Activated CD8-positive, alpha-beta memory T cell treated with anti-CD3 and anti-CD28 coated beads for 36 hours (primary cell): ENCODE results near the gene DUS3L. TPM values are rescaled to one million over a fixed set of nuclear protein-coding genes. Genes with fewer than 3 reads are reported as not detected.

Source experiments
- CTCF ChIA-PET: fragments of 350-600 bp; sonication (Branson Sonifier 250); formaldehyde crosslinking; loops from one replicate; lab custom pipeline; 2021; ENCODE audit warnings: antibody characterized with exemption; lab: Charles Lee
- POLR2A ChIA-PET: fragments of 350-600 bp; sonication (Branson Sonifier 250); formaldehyde crosslinking; loops from one replicate; lab custom pipeline; 2021; ENCODE audit warnings: antibody characterized with exemption; lab: Charles Lee
- total RNA-seq, 2 experiments: library from RNA; stranded (reverse); gene quantifications; one replicate each; pipeline ENCODE4 v1.2.3, GENCODE V29; 2021

The DUS3L gene
- total RNA-seq, 2 experiments from 2014 or later = 85.1 to 94.6 TPM

DNA sequence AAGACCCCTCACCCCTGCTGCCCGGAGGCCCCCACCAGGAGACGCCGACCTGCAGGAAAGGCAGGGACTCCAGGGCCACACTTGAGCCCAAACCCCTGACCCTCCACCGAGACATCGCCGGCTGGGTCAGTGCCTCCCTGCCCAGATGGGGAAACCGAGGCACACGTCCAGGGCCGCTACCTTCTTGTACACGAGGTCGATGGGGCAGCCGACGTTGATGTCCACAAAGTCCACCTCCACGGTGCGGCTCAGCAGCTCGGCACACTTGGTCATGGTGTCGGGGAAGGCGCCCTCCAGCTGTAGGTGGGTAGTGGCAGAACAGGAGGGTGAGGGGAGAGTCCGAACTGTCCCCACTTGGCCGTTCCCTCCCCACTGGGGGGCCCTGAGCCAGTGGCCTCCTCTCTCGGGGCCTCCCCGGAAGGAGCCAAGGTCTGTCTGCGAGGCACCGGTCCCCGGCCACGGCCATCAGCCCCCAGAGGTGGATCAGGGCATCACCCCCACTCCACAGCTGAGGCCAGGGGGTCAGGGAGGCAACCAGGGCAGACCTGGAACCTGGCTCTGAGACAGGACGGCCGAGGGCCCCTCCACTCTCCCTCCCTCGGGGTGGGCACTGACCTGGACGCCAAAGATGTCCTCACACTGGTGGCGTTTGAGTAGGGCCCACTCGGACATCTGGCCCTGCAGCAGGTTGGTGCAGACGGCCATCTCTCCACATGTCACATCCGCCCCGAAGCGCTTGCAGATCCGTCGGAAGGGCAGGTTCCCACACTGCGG lies 3.4 kb downstream of the DUS3L start:
- CTCF ChIA-PET = no interaction called here
- POLR2A ChIA-PET = no interaction called here

DNA sequence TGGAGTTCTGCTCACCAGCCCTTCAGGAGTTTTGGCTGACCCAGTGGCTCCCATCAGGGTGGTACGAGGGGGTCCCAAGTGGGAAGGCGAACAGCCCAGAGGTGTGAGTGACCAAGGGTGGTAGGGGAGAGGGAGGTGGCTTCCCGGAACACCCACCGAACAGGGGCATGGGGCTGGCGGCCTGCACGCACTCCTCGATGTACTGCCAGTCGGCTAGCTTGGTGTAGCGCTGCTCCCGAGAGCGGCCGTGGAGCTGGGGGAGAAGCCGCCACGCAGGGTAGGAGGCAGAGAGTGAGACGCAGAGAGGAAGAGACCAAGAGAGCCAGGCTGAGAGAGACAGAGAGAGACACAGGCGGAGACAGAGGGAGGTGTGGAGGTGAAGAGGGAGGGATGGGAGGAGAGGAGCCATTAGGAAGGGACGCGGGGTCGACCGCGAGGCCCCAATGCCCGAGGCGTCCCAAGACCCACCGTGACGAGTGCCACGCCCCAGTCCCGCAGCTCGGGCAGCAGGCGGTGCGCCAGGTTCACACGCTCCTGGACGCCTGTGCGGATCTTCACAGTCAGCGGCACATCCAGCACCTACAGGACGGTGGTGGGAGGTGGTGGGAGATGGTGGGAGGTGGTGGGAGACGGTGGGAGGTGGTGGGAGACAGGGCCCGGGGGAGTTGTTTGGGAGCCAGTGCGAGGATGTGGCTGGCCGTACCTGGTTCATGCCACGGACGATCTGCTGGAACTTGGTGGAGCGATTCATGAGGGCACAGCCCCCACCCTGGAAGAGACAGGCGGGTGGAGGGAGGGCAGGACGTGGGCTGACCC lies 4.2 kb downstream of the DUS3L start:
- ChIA-PET POLR2A (no interaction called here), CTCF (no interaction called here)

DNA sequence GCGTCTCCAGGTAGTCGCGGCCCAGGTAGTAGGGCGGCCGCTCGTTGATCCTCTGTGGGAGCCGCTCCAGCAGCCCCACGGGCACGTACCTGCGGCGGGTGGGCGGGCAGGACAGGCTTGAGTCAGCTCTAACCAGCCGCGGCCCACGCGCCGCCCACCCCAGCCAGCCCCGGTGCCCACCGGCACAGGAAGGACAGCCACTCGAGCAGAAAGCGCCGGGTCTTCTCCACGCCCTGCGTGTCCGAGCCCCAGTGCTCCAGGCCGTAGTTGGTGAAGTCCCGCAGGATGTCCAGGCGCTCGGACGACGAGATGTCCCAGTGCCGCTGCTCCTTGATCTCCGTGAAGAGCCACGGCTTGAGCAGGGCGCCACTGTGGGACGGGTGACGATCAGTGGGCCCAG lies 5.5 kb downstream of the DUS3L start:
- POLR2A ChIA-PET = no interaction called here
- CTCF ChIA-PET = no interaction called here

DNA sequence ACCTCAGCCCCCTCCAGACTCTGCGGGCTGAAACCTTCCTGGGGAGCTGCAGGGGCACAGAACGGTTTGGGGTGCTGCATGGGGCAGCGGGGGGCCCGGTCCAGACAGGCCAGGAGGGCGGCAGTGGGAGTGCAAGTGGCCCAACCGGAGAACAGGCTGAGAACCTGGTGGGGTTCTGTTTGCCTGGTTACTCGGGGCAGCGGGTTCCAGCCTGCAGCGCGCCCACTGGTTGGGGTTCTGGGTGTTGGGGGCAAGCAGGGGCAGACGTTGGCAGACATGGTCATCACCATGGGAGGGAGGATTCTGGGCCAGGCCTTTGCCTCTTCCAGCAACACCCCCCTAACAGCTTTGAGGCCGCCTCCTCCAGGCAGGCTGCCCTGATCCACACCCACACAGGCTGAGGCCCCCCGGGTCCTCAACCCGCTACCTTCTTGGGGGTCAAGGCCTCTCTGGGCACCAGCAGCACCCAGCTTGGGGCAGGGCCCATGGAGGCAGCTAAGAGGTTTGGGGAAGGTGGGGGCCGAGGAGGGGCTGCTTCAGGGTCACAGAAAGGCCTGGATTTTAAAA lies 6.3 kb downstream of the DUS3L start, which contains the start of gene PRR22:
Gene PRR22, minus strand, starts transcription at position 166 of the 567 bp plus-strand sequence. Its CDS starts 86 bp downstream, at position 80.
- CTCF ChIA-PET = no interaction called here
- POLR2A ChIA-PET = no interaction called here

DNA sequence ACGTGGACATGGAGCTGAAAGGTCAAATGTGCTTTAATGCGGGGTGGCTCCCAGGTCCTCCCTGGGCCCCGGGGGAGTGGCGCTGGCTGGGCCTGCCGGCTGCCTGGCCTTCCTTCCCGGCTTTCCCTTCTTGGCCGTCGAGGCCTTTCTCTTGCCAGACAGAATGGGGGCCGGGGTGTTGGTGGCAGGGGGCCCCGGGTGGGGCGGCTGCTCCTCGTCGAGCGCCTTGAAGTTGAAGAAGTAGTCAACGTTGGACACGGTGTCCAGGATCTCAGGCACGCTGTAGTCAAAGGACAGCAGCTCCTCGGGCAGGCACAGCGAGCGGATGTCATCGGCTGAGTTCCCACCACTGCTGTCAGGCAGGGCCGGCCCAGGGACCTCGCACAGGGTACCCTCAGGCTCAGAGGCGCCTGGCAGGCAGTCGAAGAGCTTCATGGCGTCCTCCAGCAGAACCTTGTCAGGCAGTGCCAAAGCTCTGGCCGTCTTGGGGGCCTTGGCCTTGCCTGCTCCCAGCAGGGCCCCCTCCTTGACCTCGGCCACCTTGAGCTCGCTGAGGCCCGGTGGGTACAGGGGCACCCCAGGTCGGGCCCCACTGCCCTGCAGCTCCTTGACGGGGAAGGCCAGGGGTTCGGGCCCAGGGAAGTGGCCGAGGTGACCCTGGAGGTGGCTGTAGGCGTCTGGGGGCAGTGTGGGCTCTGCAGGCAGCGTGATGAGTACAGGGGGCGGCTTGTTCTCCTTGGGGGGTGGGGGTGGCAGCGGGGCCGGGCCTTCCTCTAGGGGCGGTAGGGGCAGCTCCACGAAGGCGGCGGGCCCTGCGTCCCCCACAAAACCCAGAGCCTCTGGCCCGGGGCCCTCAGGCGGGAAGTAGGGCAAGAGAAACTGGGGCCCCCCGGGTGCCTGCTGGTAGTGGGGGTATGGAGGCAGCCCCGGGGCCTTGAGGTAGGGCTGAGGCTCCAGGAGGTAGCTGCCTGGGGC lies 7.7 kb downstream of the DUS3L start:
- POLR2A ChIA-PET = interaction anchor here (0.6 kb wide), 1 partner anchor 11 kb away, joined by 6 read pairs; no protein-coding TSS in a partner anchor
- CTCF ChIA-PET = no interaction called here

DNA sequence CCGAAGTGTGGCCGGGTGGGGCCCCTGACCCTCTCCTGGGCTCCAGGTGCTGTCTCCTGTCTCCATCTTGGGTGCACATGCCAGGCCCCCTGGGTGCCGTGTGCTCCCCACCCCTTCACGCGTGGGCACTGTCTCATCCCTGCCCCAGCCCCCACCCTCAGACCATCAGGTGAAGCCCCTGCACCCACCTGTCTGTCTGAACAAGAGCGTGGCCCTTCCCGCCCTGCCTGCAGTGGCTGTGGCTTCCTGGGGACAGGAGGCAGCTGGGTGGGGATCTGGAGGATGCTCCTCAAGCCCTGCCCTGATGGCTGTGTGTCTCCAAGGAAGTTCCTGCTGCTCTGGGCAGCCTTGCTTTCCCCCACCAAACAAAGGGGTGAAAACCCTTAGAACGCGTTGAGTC lies 8.6 kb downstream of the DUS3L start:
- POLR2A ChIA-PET = no interaction called here
- CTCF ChIA-PET = interaction anchor here (1.1 kb wide), 1 partner anchor 12 kb away, joined by 3 read pairs; no protein-coding TSS in a partner anchor

DNA sequence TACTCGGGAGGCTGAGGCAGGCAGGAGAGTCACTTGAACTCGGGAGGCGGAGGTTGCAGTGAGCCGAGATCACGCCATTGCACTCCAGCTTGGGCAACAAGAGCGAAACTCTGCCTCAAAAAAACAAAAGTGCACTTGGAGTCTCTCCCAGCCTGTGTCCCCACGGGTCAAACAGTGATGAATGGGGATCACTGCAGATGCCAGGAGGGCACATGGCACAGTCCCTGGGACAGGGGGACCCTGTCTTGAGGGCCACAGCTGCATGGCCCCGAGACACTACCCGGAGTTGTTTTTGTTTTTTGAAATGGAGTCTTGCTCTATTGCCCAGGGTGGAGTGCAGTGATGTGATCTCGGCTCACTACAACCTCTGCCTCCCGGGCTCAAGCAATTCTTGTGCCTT lies 10.0 kb downstream of the DUS3L start:
- ChIA-PET POLR2A (interaction anchor here (0.9 kb wide), 1 partner anchor 10 kb away, joined by 3 read pairs; no protein-coding TSS in a partner anchor), CTCF (interaction anchor here (1.0 to 1.4 kb wide), 3 partner anchors 8 to 23 kb away, joined by 3 to 4 read pairs (median 3); no protein-coding TSS in a partner anchor)

DNA sequence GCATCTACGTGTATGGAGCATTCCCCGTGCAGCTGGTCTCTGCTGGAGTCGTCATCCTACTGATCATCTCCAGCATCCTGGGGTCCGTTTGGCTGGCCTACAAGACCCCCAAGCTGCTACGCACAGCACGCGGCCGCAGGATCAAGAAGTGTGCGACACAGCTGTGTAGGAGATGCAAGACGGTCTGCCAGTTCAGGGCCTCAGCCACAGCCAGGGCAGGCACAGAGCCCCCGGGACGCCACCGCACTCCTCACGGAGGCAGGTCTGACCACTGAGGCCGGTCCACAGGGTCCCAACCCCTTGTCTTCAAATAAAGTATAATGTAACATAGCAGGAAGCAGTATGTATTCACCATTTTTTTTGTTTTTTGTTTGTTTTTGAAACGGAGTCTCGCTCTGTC lies 12.6 kb downstream of the DUS3L start:
- ChIA-PET POLR2A (no interaction called here), CTCF (no interaction called here)

DNA sequence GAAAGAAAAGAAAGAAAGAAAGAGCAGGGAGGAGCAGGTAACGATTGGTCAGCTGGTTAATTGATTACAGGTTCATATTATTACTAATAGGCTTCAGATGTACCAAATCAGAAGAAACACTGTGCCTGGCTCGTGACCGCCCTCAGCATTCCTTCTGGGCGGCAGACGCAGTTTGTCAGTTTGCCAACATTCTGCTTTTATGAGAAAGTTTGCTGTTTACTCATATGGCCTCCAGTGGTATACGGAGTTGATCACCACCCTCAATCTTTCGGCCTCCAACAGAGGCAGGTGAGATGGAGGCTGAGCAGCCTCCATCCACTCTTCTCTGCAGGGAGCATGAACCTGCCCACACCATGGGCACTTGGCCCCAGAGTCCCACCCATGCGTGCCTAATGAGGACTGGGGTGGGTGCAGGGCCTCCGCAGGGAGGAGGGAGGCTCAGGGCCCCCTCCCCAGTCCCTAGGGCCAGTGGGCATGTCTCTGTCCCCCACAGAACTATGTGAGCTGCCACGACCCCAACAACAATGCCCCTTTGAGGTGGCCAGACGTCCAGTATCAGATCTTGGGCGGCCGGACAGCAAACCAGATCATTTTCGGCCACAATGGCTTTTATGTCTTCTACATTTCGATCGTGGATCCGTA lies 15.2 kb downstream of the DUS3L start:
- ChIA-PET POLR2A (no interaction called here), CTCF (no interaction called here)

DNA sequence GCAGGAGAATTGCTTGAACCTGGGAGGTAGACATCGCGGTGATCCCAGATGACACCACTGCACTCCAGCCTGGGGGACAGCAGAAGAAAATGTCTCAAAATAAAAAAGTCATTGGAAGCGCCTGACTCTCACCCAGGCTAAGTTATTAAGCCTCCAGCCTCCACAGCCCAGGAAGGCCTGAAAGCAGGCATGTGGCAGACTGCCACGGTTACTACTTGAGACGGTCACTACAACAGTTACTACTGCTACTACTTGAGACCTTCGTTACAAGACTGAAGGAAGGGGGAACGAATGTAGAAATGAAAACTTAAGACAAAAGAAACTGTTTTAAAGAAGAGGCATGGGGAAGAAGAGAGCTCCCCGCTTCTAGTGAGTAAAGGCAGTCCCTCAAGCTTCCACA lies 16.0 kb downstream of the DUS3L start:
- POLR2A ChIA-PET = interaction anchor here (0.7 kb wide), 1 partner anchor 50 kb away, joined by 4 read pairs; no protein-coding TSS in a partner anchor
- CTCF ChIA-PET = no interaction called here

DNA sequence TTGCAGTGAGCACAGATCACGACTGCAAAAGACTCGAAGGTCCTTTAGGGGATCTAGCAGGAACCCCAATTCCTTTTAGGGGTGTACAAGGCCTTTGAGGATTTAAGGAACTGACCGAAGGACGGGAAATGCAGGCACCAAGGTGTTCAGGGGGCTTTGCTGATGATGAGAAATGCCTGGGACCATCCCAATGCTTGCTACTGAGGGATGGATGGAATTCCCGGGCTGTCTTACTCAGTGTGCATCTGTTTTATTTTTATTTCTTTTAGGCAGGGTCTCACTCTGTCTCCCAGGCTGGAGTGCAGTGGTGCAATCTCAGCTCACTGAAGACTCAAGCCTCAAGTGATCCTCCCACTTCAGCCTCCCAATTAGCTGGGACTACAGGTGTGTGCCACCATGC lies 17.7 kb downstream of the DUS3L start:
- ChIA-PET CTCF (no interaction called here), POLR2A (no interaction called here)

DNA sequence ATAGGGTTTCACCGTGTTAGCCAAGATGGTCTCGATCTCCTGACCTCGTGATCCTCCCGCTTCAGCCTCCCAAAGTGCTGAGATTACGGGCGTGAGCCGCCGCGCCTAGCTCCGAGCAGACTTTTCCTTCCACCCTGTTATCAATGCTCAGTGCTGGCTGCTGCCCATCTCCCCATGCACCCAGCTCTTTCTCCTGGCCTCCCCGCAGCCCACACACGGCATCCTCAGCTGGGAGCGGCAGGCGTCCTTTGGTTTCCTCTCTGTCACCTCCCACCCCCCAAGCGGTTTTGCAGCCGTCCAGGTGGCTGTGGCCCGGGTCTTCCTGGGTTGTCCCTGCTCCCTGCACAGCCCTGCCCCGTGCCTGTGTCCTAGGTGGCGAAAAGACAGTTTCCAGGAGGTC lies 18.5 kb downstream of the DUS3L start:
- POLR2A ChIA-PET = no interaction called here
- CTCF ChIA-PET = no interaction called here

DNA sequence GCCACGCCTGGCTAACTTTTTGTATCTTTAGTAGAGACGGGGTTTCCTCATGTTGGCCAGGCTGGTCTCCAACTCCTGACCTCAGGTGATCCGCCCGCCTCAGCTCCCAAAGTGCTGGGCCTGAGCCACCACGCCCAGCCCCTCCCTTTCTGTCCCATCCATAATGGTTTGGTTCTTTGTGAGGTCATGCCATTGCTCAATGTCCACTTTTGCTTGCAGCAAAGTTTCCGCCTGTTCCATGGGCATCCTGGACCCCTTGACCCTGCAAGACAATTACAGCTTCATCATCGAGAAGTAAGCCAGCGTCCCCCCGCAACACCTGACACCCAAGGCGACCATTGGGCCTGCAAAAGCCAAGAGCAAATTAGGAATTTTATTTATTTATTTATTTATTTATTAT lies 23.0 kb downstream of the DUS3L start:
- CTCF ChIA-PET = interaction anchor here (0.6 kb wide), 1 partner anchor 24 kb away, joined by 3 read pairs; no protein-coding TSS in a partner anchor
- POLR2A ChIA-PET = no interaction called here

DNA sequence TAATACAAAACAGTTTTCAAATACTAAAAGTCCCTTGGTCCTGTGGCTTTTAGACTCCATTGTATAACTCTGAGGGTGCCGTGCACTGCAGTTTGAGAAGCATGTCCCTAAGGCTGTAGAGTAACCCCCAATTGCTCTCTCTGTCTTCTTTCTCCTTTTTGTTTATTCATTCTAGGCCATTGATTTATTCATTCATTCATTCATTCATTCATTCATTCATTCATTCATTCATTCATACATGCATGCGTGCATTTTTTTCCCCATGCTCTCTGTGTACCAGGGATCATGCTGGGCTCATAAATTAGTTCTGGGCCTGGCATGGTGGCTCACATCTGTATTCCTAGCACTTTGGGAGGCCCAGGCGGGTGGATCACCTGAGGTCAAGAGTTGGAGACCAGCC lies 25.7 kb downstream of the DUS3L start:
- POLR2A ChIA-PET = no interaction called here
- CTCF ChIA-PET = no interaction called here

DNA sequence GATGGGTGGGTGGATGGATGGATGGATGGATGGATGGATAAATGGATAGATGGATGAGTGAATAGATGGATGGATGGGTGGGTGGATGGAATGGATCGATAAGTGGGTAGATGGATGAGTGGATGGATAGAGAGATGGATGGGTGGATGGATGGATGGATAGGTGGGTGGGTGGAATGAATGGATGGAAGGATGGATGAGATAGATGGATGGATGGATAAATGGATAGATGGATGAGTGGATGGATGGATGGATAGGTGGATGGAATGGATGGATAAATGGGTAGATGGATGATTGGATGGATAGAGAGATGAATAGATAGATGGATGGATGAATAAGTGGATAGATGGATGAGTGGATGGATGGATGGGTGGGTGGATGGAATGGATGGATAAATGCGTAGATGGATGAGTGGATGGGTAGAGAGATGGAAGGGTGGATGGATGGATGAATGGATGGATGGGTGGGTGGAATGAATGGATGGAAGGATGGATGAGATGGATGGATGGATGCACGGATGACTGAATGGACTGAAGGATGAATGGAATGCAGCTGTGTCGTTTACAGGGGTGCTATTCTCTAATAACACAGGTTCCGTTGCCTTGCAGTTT lies 28.2 kb downstream of the DUS3L start:
- ChIA-PET POLR2A (no interaction called here), CTCF (no interaction called here)

DNA sequence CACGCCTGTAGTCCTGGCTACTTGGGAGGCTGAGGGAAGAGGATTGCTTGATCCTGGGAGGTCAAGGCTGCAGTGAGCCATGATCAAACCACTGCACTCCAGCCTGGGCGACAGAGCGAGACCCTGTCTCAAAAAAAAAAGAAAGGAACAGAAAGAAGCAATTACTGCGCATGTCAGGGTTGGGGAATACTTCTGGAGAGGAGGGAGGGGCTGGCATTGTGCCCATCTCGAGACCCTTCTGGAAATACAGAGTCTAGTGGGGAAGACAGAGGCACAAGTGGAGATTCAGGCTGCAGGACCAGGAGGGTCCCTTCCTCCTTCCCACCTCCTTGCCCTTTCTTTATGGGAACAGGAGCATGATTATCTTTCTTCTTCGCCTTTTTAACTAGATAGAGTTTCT lies 37.2 kb downstream of the DUS3L start:
- ChIA-PET CTCF (no interaction called here), POLR2A (no interaction called here)

DNA sequence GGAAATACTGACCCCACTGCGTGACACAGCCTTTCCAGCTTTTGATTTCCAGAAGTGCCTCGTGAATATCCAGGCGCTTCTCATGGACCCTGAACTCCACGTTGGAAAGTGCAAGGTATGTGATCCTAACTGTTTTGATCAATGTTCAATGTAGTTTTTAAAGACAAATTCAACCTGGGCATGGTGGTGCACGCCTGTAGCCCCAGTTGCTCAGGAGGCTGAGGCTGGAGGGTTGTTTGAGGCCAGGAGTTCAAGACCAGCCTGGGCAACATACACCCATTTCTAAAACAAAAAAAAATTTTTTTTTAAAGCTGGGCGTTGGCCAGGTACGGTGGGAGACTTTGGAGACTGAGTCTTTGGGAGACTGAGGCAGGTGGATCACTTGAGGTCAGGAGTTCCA lies 39.3 kb downstream of the DUS3L start:
- CTCF ChIA-PET = no interaction called here
- POLR2A ChIA-PET = no interaction called here

DNA sequence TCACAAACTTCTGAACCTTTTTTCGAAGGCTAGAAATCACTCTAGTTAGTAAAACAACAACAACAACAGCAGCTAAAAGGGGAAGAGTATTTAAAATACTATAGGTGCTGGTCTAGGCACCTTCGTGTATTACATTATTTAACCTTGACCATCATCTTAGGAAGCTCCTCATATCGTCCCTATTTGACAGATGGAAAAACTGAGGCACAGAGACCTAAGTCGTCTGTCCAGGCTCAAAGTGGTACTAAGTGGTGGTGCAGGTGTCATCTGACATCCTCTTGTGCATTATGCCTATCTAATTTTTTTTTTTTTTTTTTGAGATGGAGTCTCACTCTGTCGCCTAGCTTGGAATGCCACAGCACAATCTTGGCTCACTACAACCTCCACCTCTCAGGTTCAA lies 41.5 kb downstream of the DUS3L start:
- ChIA-PET CTCF (interaction anchor here (0.7 kb wide), 1 partner anchor 762 kb away, joined by 3 read pairs; no protein-coding TSS in a partner anchor), POLR2A (no interaction called here)
